GM23338 (cell line): Measurements from ENCODE around the gene NDC1. TPM values are rescaled to one million over a fixed set of nuclear protein-coding genes. Genes with fewer than 3 reads are reported as not detected.

Experiments
- ATAC-seq: fragments of 200-7000 bp; cut with Tn5 transposase; 3 replicates; pipeline ENCODE4 v1.9.1; 2020
- DNase-seq: peaks from one replicate; pipeline ENCODE4 v3.0.0-alpha.2; 2015; ENCODE audit warnings: low spot score
- H2AFZ ChIP-seq: fragments of 200-600 bp; sonication (generic); 2 replicates; pipeline ENCODE4 v1.8.0; 2016; ENCODE audit warnings: antibody characterized with exemption, mild to moderate bottlenecking, moderate library complexity
- H3F3A ChIP-seq: fragments of 200-600 bp; sonication (generic); replicated peaks from 2 replicates; pipeline ENCODE4 v1.8.0; 2017; ENCODE audit warnings: antibody characterized with exemption, mixed run types, low read depth
- H3K27ac ChIP-seq: fragments of 200-600 bp; sonication (generic); 2 replicates; pipeline ENCODE4 v1.6.1; 2016; ENCODE audit warnings: low read depth
- H3K27me3 ChIP-seq: fragments of 200-600 bp; sonication (generic); 2 replicates; pipeline ENCODE4 v1.8.0; 2016; ENCODE audit warnings: mild to moderate bottlenecking, mixed run types, moderate library complexity; ENCODE audit not compliant: insufficient read depth
- H3K36me3 ChIP-seq: fragments of 200-600 bp; sonication (generic); 2 replicates; pipeline ENCODE4 v1.8.0; 2016; ENCODE audit warnings: mild to moderate bottlenecking; ENCODE audit not compliant: insufficient read depth
- H3K4me1 ChIP-seq: fragments of 200-600 bp; sonication (generic); 2 replicates; pipeline ENCODE4 v1.8.0; 2016; ENCODE audit warnings: mild to moderate bottlenecking, moderate library complexity; ENCODE audit not compliant: insufficient read depth
- H3K4me2 ChIP-seq: fragments of 200-600 bp; sonication (generic); 2 replicates; pipeline ENCODE4 v1.7.1; 2017; ENCODE audit warnings: mixed run types
- H3K4me3 ChIP-seq: fragments of 200-600 bp; sonication (generic); 2 replicates; pipeline ENCODE4 v1.6.1; 2016; ENCODE audit warnings: mixed run types
- H3K79me2 ChIP-seq: fragments of 200-600 bp; sonication (generic); replicated peaks from 2 replicates; pipeline ENCODE4 v1.8.0; 2017; ENCODE audit warnings: mild to moderate bottlenecking; ENCODE audit not compliant: insufficient read depth
- H3K9me2 ChIP-seq: fragments of 200-600 bp; sonication (generic); 2 replicates; pipeline ENCODE4 v1.8.0; 2017; ENCODE audit not compliant: insufficient read depth
- H4K20me1 ChIP-seq: fragments of 200-600 bp; sonication (generic); replicated peaks from 2 replicates; pipeline ENCODE4 v1.8.0; 2017; ENCODE audit warnings: mild to moderate bottlenecking; ENCODE audit not compliant: insufficient read depth
- H3K27ac Mint-ChIP-seq: 2 replicates; pipeline ENCODE4 v1.8.0; 2020; ENCODE audit warnings: inconsistent platforms, mild to moderate bottlenecking, moderate library complexity, mixed read lengths
- H3K27me3 Mint-ChIP-seq: 3 replicates; pipeline ENCODE4 v1.8.0; 2022; ENCODE audit warnings: low read depth, mild to moderate bottlenecking, moderate library complexity, mixed read lengths, inconsistent platforms; ENCODE audit not compliant: insufficient read depth, poor library complexity
- H3K36me3 Mint-ChIP-seq: 3 replicates; pipeline ENCODE4 v1.8.0; 2021; ENCODE audit warnings: low read depth, mild to moderate bottlenecking, inconsistent platforms, moderate library complexity, mixed read lengths
- H3K4me1 Mint-ChIP-seq: 3 replicates; pipeline ENCODE4 v1.8.0; 2020; ENCODE audit warnings: mild to moderate bottlenecking, inconsistent platforms, mixed read lengths
- H3K4me3 Mint-ChIP-seq: 3 replicates; pipeline ENCODE4 v1.8.0; 2021; ENCODE audit warnings: moderate library complexity, mild to moderate bottlenecking, inconsistent platforms, mixed read lengths
- H3K9me3 Mint-ChIP-seq: 3 replicates; pipeline ENCODE4 v1.8.0; 2020; ENCODE audit warnings: moderate library complexity, mild to moderate bottlenecking, inconsistent platforms, mixed read lengths
- CREB1 ChIP-seq: fragments of 250-450 bp; sonication (Bioruptor Pico); IDR thresholded peaks from 2 replicates; pipeline ENCODE4 v1.5.0; 2020; ENCODE audit warnings: low read depth, mild to moderate bottlenecking, moderate library complexity
- EZH2 ChIP-seq: fragments of 200-600 bp; sonication (generic); IDR thresholded peaks from one replicate; pipeline ENCODE4 v1.8.0; 2017; ENCODE audit warnings: antibody characterized with exemption, mild to moderate bottlenecking, low read depth; ENCODE audit not compliant: unreplicated experiment
- EZH2phosphoT487 ChIP-seq: fragments of 200-600 bp; sonication (generic); IDR thresholded peaks from one replicate; pipeline ENCODE4 v1.8.1; 2018; ENCODE audit warnings: antibody characterized with exemption; ENCODE audit not compliant: unreplicated experiment
- JUNB ChIP-seq: IDR thresholded peaks from one replicate; pipeline ENCODE4 v1.6.1; 2016; ENCODE audit warnings: antibody characterized with exemption; ENCODE audit not compliant: unreplicated experiment
- NANOG ChIP-seq: IDR thresholded peaks from 2 replicates; pipeline ENCODE4 v1.6.1; 2016; ENCODE audit warnings: antibody characterized with exemption, borderline replicate concordance
- POLR2AphosphoS5 ChIP-seq: IDR thresholded peaks from 2 replicates; pipeline ENCODE4 v1.6.1; 2016; ENCODE audit warnings: antibody characterized with exemption, low read depth
- STAT1 ChIP-seq: IDR thresholded peaks from one replicate; pipeline ENCODE4 v1.6.1; 2016; ENCODE audit warnings: antibody characterized with exemption; ENCODE audit not compliant: unreplicated experiment
- ZNF114 ChIP-seq: fragments of 250-450 bp; sonication (Bioruptor Pico); IDR thresholded peaks from 2 replicates; pipeline ENCODE4 v1.5.0; 2020; ENCODE audit warnings: mild to moderate bottlenecking, moderate library complexity
- ZNF331 ChIP-seq: fragments of 250-450 bp; sonication (Bioruptor Pico); IDR thresholded peaks from 2 replicates; pipeline ENCODE4 v1.5.0; 2020; ENCODE audit warnings: low read depth, mild to moderate bottlenecking, moderate library complexity
- polyA plus RNA-seq: library from polyadenylated mRNA; unstranded; fragments of >200 nt; fragmentation: Nextera tagmentation; extraction: Ambion mirVana; gene quantifications from 2 replicates; pipeline ENCODE4 v1.2.1, GENCODE V29; 2016
- total RNA-seq: library from RNA; depleted of rRNA; stranded (reverse); fragments of >200 nt; shearing (Covaris generic); gene quantifications from 2 replicates; pipeline ENCODE4 v1.2.3, GENCODE V29; 2014
- TF ChIP-seq, protein P1 (sequence below): IDR thresholded peaks from one replicate; pipeline ENCODE4 v1.6.1; 2018; ENCODE audit warnings: antibody characterized with exemption; ENCODE audit not compliant: unreplicated experiment
- TF ChIP-seq, protein P2 (sequence below): IDR thresholded peaks from 2 replicates; pipeline ENCODE4 v1.6.1; 2016; ENCODE audit warnings: antibody characterized with exemption
- TF ChIP-seq, protein P3 (sequence below), 2 experiments: fragments of 200-600 bp in 1 of 2; sonication (generic) in 1 of 2; conservative IDR thresholded peaks; 2 replicates each; pipeline versions ENCODE4 v1.5.1 to v1.6.1; 2016 to 2017; ENCODE audit warnings: antibody characterized with exemption in 2 of 2, low read depth in 2 of 2, mild to moderate bottlenecking in 2 of 2, moderate library complexity in 1 of 2
- TF ChIP-seq, protein P4 (sequence below): fragments of 250-450 bp; sonication (Bioruptor Pico); IDR thresholded peaks from 2 replicates; pipeline ENCODE4 v1.5.0; 2020; ENCODE audit warnings: mild to moderate bottlenecking, moderate library complexity

Gene NDC1
- total and polyA plus RNA-seq, 2 experiments from 2014 or later, result 19.8 to 100 TPM

DNA sequence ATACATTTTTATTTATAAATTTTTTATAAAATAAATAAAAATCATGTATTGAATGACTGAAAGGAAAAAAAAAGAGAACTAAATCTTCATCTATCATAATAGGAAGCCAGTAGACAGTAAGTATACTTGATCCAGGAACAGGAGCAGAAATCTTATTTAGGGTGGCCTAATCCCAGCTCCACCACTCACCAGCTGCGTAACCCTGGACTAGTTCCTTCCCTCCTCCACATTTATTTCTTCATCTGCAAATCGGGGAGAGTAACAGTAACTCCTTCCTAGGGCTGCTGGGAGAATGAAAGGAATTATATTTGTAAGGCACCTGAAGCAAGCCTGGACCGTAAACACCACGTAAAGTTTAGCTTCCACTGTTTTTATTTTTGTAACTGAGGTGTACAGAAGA, 117.0 kb downstream of the NDC1 start:
- Mint-ChIP-seq H3K36me3 (no peaks in the 10 kb centered on the region), H3K4me1 (peaks cover 7% of the 10 kb centered on the region; the same call in 2 of the 3 replicates), H3K27ac (no peak overlapping the region), H3K9me3 (no peaks in the 10 kb centered on the region), H3K4me3 (no peak overlapping the region), H3K27me3 (peaks cover 8% of the 10 kb centered on the region)
- no peaks in the 10 kb centered on the region for H3K36me3 ChIP-seq
- TF ChIP-seq POLR2AphosphoS5, result no peak
- TF ChIP-seq, protein P1, sequence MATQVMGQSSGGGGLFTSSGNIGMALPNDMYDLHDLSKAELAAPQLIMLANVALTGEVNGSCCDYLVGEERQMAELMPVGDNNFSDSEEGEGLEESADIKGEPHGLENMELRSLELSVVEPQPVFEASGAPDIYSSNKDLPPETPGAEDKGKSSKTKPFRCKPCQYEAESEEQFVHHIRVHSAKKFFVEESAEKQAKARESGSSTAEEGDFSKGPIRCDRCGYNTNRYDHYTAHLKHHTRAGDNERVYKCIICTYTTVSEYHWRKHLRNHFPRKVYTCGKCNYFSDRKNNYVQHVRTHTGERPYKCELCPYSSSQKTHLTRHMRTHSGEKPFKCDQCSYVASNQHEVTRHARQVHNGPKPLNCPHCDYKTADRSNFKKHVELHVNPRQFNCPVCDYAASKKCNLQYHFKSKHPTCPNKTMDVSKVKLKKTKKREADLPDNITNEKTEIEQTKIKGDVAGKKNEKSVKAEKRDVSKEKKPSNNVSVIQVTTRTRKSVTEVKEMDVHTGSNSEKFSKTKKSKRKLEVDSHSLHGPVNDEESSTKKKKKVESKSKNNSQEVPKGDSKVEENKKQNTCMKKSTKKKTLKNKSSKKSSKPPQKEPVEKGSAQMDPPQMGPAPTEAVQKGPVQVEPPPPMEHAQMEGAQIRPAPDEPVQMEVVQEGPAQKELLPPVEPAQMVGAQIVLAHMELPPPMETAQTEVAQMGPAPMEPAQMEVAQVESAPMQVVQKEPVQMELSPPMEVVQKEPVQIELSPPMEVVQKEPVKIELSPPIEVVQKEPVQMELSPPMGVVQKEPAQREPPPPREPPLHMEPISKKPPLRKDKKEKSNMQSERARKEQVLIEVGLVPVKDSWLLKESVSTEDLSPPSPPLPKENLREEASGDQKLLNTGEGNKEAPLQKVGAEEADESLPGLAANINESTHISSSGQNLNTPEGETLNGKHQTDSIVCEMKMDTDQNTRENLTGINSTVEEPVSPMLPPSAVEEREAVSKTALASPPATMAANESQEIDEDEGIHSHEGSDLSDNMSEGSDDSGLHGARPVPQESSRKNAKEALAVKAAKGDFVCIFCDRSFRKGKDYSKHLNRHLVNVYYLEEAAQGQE, result no peak
- TF ChIP-seq CREB1 (CRISPR knock-in tag), result no peak
- TF ChIP-seq, protein P2, sequence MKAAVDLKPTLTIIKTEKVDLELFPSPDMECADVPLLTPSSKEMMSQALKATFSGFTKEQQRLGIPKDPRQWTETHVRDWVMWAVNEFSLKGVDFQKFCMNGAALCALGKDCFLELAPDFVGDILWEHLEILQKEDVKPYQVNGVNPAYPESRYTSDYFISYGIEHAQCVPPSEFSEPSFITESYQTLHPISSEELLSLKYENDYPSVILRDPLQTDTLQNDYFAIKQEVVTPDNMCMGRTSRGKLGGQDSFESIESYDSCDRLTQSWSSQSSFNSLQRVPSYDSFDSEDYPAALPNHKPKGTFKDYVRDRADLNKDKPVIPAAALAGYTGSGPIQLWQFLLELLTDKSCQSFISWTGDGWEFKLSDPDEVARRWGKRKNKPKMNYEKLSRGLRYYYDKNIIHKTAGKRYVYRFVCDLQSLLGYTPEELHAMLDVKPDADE, result no peak
- TF ChIP-seq ZNF114 (CRISPR knock-in tag), result no peak
- TF ChIP-seq ZNF331 (CRISPR knock-in tag), result no peak
- no peak for TF ChIP-seq NANOG
- TF ChIP-seq, protein P3, sequence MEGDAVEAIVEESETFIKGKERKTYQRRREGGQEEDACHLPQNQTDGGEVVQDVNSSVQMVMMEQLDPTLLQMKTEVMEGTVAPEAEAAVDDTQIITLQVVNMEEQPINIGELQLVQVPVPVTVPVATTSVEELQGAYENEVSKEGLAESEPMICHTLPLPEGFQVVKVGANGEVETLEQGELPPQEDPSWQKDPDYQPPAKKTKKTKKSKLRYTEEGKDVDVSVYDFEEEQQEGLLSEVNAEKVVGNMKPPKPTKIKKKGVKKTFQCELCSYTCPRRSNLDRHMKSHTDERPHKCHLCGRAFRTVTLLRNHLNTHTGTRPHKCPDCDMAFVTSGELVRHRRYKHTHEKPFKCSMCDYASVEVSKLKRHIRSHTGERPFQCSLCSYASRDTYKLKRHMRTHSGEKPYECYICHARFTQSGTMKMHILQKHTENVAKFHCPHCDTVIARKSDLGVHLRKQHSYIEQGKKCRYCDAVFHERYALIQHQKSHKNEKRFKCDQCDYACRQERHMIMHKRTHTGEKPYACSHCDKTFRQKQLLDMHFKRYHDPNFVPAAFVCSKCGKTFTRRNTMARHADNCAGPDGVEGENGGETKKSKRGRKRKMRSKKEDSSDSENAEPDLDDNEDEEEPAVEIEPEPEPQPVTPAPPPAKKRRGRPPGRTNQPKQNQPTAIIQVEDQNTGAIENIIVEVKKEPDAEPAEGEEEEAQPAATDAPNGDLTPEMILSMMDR (conservative IDR thresholded peaks at IDR 0.05; ENCODE audit: low read depth in 2 of 2), result no peak
- TF ChIP-seq EZH2, result no peak
- TF ChIP-seq, protein P4, sequence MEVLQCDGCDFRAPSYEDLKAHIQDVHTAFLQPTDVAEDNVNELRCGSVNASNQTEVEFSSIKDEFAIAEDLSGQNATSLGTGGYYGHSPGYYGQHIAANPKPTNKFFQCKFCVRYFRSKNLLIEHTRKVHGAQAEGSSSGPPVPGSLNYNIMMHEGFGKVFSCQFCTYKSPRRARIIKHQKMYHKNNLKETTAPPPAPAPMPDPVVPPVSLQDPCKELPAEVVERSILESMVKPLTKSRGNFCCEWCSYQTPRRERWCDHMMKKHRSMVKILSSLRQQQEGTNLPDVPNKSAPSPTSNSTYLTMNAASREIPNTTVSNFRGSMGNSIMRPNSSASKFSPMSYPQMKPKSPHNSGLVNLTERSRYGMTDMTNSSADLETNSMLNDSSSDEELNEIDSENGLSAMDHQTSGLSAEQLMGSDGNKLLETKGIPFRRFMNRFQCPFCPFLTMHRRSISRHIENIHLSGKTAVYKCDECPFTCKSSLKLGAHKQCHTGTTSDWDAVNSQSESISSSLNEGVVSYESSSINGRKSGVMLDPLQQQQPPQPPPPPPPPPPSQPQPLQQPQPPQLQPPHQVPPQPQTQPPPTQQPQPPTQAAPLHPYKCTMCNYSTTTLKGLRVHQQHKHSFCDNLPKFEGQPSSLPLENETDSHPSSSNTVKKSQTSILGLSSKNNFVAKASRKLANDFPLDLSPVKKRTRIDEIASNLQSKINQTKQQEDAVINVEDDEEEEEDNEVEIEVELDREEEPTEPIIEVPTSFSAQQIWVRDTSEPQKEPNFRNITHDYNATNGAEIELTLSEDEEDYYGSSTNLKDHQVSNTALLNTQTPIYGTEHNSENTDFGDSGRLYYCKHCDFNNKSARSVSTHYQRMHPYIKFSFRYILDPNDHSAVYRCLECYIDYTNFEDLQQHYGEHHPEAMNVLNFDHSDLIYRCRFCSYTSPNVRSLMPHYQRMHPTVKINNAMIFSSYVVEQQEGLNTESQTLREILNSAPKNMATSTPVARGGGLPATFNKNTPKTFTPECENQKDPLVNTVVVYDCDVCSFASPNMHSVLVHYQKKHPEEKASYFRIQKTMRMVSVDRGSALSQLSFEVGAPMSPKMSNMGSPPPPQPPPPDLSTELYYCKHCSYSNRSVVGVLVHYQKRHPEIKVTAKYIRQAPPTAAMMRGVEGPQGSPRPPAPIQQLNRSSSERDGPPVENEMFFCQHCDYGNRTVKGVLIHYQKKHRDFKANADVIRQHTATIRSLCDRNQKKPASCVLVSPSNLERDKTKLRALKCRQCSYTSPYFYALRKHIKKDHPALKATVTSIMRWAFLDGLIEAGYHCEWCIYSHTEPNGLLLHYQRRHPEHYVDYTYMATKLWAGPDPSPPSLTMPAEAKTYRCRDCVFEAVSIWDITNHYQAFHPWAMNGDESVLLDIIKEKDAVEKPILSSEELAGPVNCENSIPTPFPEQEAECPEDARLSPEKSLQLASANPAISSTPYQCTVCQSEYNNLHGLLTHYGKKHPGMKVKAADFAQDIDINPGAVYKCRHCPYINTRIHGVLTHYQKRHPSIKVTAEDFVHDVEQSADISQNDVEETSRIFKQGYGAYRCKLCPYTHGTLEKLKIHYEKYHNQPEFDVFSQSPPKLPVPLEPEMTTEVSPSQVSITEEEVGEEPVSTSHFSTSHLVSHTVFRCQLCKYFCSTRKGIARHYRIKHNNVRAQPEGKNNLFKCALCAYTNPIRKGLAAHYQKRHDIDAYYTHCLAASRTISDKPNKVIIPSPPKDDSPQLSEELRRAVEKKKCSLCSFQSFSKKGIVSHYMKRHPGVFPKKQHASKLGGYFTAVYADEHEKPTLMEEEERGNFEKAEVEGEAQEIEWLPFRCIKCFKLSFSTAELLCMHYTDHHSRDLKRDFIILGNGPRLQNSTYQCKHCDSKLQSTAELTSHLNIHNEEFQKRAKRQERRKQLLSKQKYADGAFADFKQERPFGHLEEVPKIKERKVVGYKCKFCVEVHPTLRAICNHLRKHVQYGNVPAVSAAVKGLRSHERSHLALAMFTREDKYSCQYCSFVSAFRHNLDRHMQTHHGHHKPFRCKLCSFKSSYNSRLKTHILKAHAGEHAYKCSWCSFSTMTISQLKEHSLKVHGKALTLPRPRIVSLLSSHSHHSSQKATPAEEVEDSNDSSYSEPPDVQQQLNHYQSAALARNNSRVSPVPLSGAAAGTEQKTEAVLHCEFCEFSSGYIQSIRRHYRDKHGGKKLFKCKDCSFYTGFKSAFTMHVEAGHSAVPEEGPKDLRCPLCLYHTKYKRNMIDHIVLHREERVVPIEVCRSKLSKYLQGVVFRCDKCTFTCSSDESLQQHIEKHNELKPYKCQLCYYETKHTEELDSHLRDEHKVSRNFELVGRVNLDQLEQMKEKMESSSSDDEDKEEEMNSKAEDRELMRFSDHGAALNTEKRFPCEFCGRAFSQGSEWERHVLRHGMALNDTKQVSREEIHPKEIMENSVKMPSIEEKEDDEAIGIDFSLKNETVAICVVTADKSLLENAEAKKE (CRISPR knock-in tag), result no peak
- TF ChIP-seq STAT1, result no peak
- TF ChIP-seq JUNB, result no peak
- no peak for TF ChIP-seq EZH2phosphoT487
- no peaks in the 10 kb centered on the region for H3K27me3 ChIP-seq
- no peak overlapping the region for H2AFZ ChIP-seq
- H3K4me1 ChIP-seq, result no peaks in the 10 kb centered on the region; the same call in 1 of the 2 replicates
- H3K4me3 ChIP-seq, result no peak overlapping the region
- no peaks in the 10 kb centered on the region for H3K9me2 ChIP-seq
- no peaks in the 10 kb centered on the region for H3K79me2 ChIP-seq
- DNase-seq (no peak), ATAC-seq (no peak)
- no peak overlapping the region for H3K4me2 ChIP-seq
- H4K20me1 ChIP-seq, result no peaks in the 10 kb centered on the region
- no peak overlapping the region for H3K27ac ChIP-seq
- no peaks in the 10 kb centered on the region for H3F3A ChIP-seq
